KMS-11 (cell line): Measurements from ENCODE around the gene RANBP17.

Experiments used
- H2AFZ ChIP-seq: fragments of 200-600 bp; sonication (generic); 2 replicates; pipeline ENCODE4 v1.6.1; 2016; ENCODE audit warnings: antibody characterized with exemption, mixed run types, low read depth
- H3K27ac ChIP-seq: fragments of 200-600 bp; sonication (generic); 2 replicates; pipeline ENCODE4 v1.6.1; 2016; ENCODE audit warnings: mild to moderate bottlenecking, mixed run types
- H3K27me3 ChIP-seq: fragments of 200-600 bp; sonication (generic); 2 replicates; pipeline ENCODE4 v1.6.1; 2017; ENCODE audit warnings: mild to moderate bottlenecking, low read depth, mixed run types, moderate library complexity; ENCODE audit not compliant: insufficient read depth
- H3K36me3 ChIP-seq: fragments of 200-600 bp; sonication (generic); 2 replicates; pipeline ENCODE4 v1.6.1; 2017; ENCODE audit warnings: mild to moderate bottlenecking, mixed run types; ENCODE audit not compliant: insufficient read depth
- H3K4me1 ChIP-seq: fragments of 200-600 bp; sonication (generic); 2 replicates; pipeline ENCODE4 v1.6.1; 2016; ENCODE audit warnings: mild to moderate bottlenecking, low read depth, mixed run types; ENCODE audit not compliant: poor library complexity, severe bottlenecking
- H3K4me2 ChIP-seq: fragments of 200-600 bp; sonication (generic); 2 replicates; pipeline ENCODE4 v1.7.0; 2016; ENCODE audit warnings: mild to moderate bottlenecking, mixed run types
- H3K4me3 ChIP-seq: fragments of 200-600 bp; sonication (generic); IDR thresholded peaks from 2 replicates; pipeline ENCODE4 v1.6.1; 2017; ENCODE audit warnings: low read depth, low read length, mixed read lengths; ENCODE audit not compliant: insufficient read depth
- H3K79me2 ChIP-seq: fragments of 200-600 bp; sonication (generic); 2 replicates; pipeline ENCODE4 v1.6.1; 2016; ENCODE audit warnings: low read depth, mixed run types; ENCODE audit not compliant: insufficient read depth
- H3K9ac ChIP-seq: fragments of 200-600 bp; sonication (generic); 2 replicates; pipeline ENCODE4 v1.6.1; 2016; ENCODE audit warnings: mild to moderate bottlenecking, mixed run types
- H4K20me1 ChIP-seq: fragments of 200-600 bp; sonication (generic); 2 replicates; pipeline ENCODE4 v1.6.1; 2016; ENCODE audit warnings: mild to moderate bottlenecking, mixed run types; ENCODE audit not compliant: insufficient read depth
- TF ChIP-seq, protein P1 (sequence below): fragments of 200-600 bp; sonication (generic); conservative IDR thresholded peaks from 2 replicates; pipeline ENCODE4 v1.6.1; 2017; ENCODE audit warnings: low read depth, mild to moderate bottlenecking, antibody characterized with exemption, low read length, moderate library complexity, mixed read lengths

The RANBP17 gene

DNA sequence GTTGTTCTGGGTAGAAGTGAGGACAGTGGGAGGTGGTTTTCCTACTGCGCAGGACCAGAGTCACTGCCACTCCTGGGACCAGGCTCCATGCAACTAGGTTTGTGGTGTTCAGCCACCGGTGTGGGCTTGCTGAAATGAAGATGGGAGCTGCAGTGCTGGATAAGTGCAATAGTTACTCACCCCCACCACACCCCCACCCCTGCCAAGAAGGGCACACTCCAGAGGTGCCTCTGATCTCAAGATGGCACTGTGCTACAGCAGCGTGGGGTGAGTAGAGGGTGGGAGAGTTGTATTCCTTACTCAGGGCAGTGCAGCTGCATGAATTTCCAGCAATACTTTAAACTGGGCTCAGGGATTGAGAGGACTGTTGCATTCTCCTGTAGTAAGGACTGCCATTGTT lies 259.8 kb downstream of the RANBP17 start:
- TF ChIP-seq, protein P1, sequence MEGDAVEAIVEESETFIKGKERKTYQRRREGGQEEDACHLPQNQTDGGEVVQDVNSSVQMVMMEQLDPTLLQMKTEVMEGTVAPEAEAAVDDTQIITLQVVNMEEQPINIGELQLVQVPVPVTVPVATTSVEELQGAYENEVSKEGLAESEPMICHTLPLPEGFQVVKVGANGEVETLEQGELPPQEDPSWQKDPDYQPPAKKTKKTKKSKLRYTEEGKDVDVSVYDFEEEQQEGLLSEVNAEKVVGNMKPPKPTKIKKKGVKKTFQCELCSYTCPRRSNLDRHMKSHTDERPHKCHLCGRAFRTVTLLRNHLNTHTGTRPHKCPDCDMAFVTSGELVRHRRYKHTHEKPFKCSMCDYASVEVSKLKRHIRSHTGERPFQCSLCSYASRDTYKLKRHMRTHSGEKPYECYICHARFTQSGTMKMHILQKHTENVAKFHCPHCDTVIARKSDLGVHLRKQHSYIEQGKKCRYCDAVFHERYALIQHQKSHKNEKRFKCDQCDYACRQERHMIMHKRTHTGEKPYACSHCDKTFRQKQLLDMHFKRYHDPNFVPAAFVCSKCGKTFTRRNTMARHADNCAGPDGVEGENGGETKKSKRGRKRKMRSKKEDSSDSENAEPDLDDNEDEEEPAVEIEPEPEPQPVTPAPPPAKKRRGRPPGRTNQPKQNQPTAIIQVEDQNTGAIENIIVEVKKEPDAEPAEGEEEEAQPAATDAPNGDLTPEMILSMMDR: no peak
- H3K4me2 ChIP-seq: no peak overlapping the region
- no peak overlapping the region for H3K27ac ChIP-seq
- H3K4me3 ChIP-seq: no peak overlapping the region
- H3K4me1 ChIP-seq: no peaks in the 10 kb centered on the region
- H3K9ac ChIP-seq: no peak overlapping the region
- H3K36me3 ChIP-seq: no peaks in the 10 kb centered on the region
- H4K20me1 ChIP-seq: no peaks in the 10 kb centered on the region
- H3K79me2 ChIP-seq: no peaks in the 10 kb centered on the region
- no peaks in the 10 kb centered on the region for H3K27me3 ChIP-seq
- no peak overlapping the region for H2AFZ ChIP-seq

DNA sequence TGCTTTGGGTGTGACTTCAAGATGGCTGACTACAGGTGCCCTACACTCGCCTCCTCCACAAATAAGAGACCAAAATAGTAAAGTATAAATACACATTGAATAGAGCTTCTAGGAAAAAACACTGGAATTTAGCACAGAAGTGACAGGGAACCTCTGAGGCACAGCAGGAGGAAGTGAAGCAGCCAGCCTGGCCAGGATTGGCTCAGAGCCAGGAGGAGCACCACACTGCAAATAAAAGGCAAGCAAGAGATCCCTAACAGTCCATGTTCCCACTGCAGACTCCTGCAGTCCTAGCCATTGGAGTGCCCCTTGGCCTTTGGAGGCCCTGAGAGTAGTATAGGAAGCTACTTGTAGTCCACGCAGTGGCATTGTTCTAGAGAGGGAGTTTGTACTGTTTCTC lies 260.6 kb downstream of the RANBP17 start:
- H3K27ac ChIP-seq: no peak overlapping the region
- TF ChIP-seq, protein P1: no peak
- H2AFZ ChIP-seq: no peak overlapping the region

DNA sequence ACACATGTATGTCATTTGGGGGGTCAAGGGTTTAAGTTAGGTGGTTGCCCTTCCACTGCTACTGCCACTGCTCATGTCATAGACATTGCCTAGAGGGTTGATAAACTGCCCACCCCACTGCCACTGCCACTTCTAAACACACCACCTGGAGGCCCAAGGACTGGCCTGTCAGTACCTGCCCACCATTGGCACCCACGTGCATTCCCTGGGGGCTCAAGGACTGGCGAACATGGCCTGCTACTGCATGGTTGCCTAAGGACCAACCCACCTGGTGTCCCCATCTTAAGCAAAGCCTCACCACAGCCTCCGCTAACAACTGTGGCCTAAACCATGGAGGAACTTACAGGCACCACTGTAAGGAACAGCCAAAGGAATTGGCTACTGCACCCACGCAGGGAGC lies 261.6 kb downstream of the RANBP17 start:
- H2AFZ ChIP-seq: no peak overlapping the region
- TF ChIP-seq, protein P1: no peak

More for the DNA sequence above, 260.6 kb downstream of the RANBP17 start:
- Histone ChIP-seq H4K20me1 (no peaks in the 10 kb centered on the region), H3K4me1 (no peaks in the 10 kb centered on the region), H3K4me2 (no peak overlapping the region), H3K9ac (no peak overlapping the region), H3K27me3 (no peaks in the 10 kb centered on the region), H3K79me2 (no peaks in the 10 kb centered on the region), H3K36me3 (no peaks in the 10 kb centered on the region), H3K4me3 (no peak overlapping the region)

GRCh38 chr5:171127314-171127713 lies 265.5 kb downstream of the RANBP17 start:
- H3K79me2 ChIP-seq: no peaks in the 10 kb centered on the region
- H2AFZ ChIP-seq: no peak overlapping the region
- H3K4me1 ChIP-seq: no peaks in the 10 kb centered on the region
- no peak overlapping the region for H3K9ac ChIP-seq
- no peak overlapping the region for H3K4me2 ChIP-seq
- no peaks in the 10 kb centered on the region for H3K27me3 ChIP-seq
- TF ChIP-seq, protein P1: no peak
- no peaks in the 10 kb centered on the region for H4K20me1 ChIP-seq
- no peak overlapping the region for H3K4me3 ChIP-seq
- no peak overlapping the region for H3K27ac ChIP-seq
- no peaks in the 10 kb centered on the region for H3K36me3 ChIP-seq

More for the DNA sequence above, 261.6 kb downstream of the RANBP17 start:
- Histone ChIP-seq H3K4me2 (no peak overlapping the region), H3K36me3 (no peaks in the 10 kb centered on the region), H3K79me2 (no peaks in the 10 kb centered on the region), H3K4me1 (no peaks in the 10 kb centered on the region), H3K4me3 (no peak overlapping the region), H3K27ac (no peak overlapping the region), H3K27me3 (no peaks in the 10 kb centered on the region), H4K20me1 (no peaks in the 10 kb centered on the region), H3K9ac (no peak overlapping the region)
